Stomach (tissue), 9 donors: ENCODE data around the gene PRKCH. TPM values are rescaled to one million over a fixed set of nuclear protein-coding genes. Genes with fewer than 3 reads are reported as not detected.

Experiments used
- DNase-seq, 2 donors: peaks; one replicate each; pipeline versions ENCODE4 v3.0.0 to v3.0.0-alpha.2; 2013 to 2019
- H3K27ac ChIP-seq, 5 donors: fragments of 200-600 bp in 4 of 5; sonication (generic) in 4 of 5; one replicate each; pipeline ENCODE4 v1.5.1; 2013 to 2019; ENCODE audit warnings: mild to moderate bottlenecking in 1 of 5, moderate library complexity in 1 of 5
- H3K27me3 ChIP-seq, 3 donors: fragments of 200-600 bp; sonication (generic); one replicate each; pipeline ENCODE4 v1.5.1; 2017 to 2019; ENCODE audit warnings: mixed run types in 1 of 3
- H3K36me3 ChIP-seq, 4 donors: fragments of 200-600 bp; sonication (generic); 1 replicate in 3 of 4; 2 replicates in 1 of 4; pipeline ENCODE4 v1.5.1; 2016 to 2019
- H3K4me1 ChIP-seq, 4 donors: fragments of 200-600 bp; sonication (generic); one replicate each; pipeline ENCODE4 v1.5.1; 2016 to 2019
- H3K4me3 ChIP-seq, 4 donors: fragments of 200-600 bp; sonication (generic) in 3 of 4; one replicate each; pipeline ENCODE4 v1.5.1; 2016 to 2019; ENCODE audit warnings: mild to moderate bottlenecking in 1 of 4
- H3K9me3 ChIP-seq, 4 donors: fragments of 200-600 bp; sonication (generic); one replicate each; pipeline ENCODE4 v1.5.1; 2016 to 2019
- CTCF ChIP-seq, 7 experiments: fragments of 450-650 bp in 4 of 7; fragments of 200-600 bp in 3 of 7; sonication (generic) in 3 of 7; IDR thresholded peaks; one replicate each; pipeline ENCODE4 v1.5.1; 2016 to 2019; ENCODE audit warnings: antibody characterized with exemption in 7 of 7, control low read depth in 2 of 7, mild to moderate bottlenecking in 1 of 7
- EP300 ChIP-seq: sonication (generic); formaldehyde crosslinking; IDR thresholded peaks from one replicate; pipeline ENCODE4 v1.6.1; 2017; ENCODE audit warnings: antibody characterized with exemption
- POLR2A ChIP-seq, 4 donors: fragments of 450-650 bp; IDR thresholded peaks; one replicate each; pipeline ENCODE4 v1.6.1; 2016; ENCODE audit warnings: antibody characterized with exemption in 4 of 4, control low read depth in 2 of 4, mild to moderate bottlenecking in 1 of 4, moderate library complexity in 1 of 4
- POLR2AphosphoS5 ChIP-seq, 3 donors: sonication (generic); formaldehyde crosslinking; IDR thresholded peaks; one replicate each; pipeline ENCODE4 v1.6.1; 2016; ENCODE audit warnings: antibody characterized with exemption in 3 of 3
- WGBS, 5 donors: extraction: QIAGEN DNeasy Blood & Tissue Kit in 3 of 5; methylation state at CpG; one replicate each; pipeline versions ENCODE4 v1.1.5 to v1.1.7; 2013 to 2018; 5-methylcytosine and 5-hydroxymethylcytosine counted together
- intact Hi-C: fragments of 100-400 bp; cut with DNase I; formaldehyde crosslinking; loops from one replicate; pipeline ENCODE4 v1.15.1; 2023; ENCODE audit warnings: low total_unique reads
- polyA plus RNA-seq, 3 donors: library from polyadenylated mRNA; stranded (reverse); fragments of 200-250 nt; gene quantifications; one replicate each; pipeline ENCODE4 v1.2.3, GENCODE V29; 2013
- total RNA-seq, 5 donors: library from RNA; depleted of rRNA; stranded (reverse); fragments of >200 nt; gene quantifications; one replicate each; pipeline versions ENCODE4 v1.1.0 to v1.2.3, GENCODE V29; 2014 to 2016
- donor health status: healthy with polysubstance abuse.
- donor health status: Bipolar disorder and iron deficiency.
- donor health status: healthy.

The PRKCH gene
- total and polyA plus RNA-seq, 8 donors: 5.5 to 84.0 (median 14.7) TPM

- Histone ChIP-seq H3K27ac (peak overlapping the region in 2 of 5 donors; percentile 9 to 15), H3K36me3 (no peaks in the 10 kb centered on the region), H3K4me1 (peaks cover under 1 to 18% (median 6%) of the 10 kb centered on the region in 4 donors), H3K9me3 (no peaks in the 10 kb centered on the region), H3K4me3 (no peak overlapping the region), H3K27me3 (no peaks in the 10 kb centered on the region)
- WGBS, 5 donors: 83 to 96% (median 95%) methylated on average over 8 to 9 of the region's 9 CpGs
- peak in 1 of 2 donors; percentile 17 for DNase-seq
- TF ChIP-seq EP300: no peak
- no peak for TF ChIP-seq POLR2A (IDR thresholded peaks at IDR 0.05)
- no peak for TF ChIP-seq POLR2AphosphoS5 (IDR thresholded peaks at IDR 0.05)
- TF ChIP-seq CTCF (IDR thresholded peaks at IDR 0.05): no peak
- intact Hi-C loops: no loop called here
Measured at GRCh38 chr14:61505815-61506809, 184.7 kb downstream of the PRKCH start.

- DNase-seq: no peak
- no peaks in the 10 kb centered on the region for H3K9me3 ChIP-seq
- H3K27me3 ChIP-seq: no peaks in the 10 kb centered on the region
- H3K4me1 ChIP-seq: peaks cover 2 to 29% (median 7%) of the 10 kb centered on the region in 4 donors
- H3K27ac ChIP-seq: no peak overlapping the region
- no peak for TF ChIP-seq CTCF (IDR thresholded peaks at IDR 0.05)
- TF ChIP-seq EP300: no peak
- TF ChIP-seq POLR2A (IDR thresholded peaks at IDR 0.05): no peak
- TF ChIP-seq POLR2AphosphoS5 (IDR thresholded peaks at IDR 0.05): no peak
- H3K4me3 ChIP-seq: no peak overlapping the region
- H3K36me3 ChIP-seq: no peaks in the 10 kb centered on the region
- WGBS, 5 donors: 49 to 75% (median 50%) methylated on average over 2 of the region's 2 CpGs
- intact Hi-C loops: no loop called here
Measured at GRCh38 chr14:61508526-61508925, 187.1 kb downstream of the PRKCH start.

GRCh38 chr14:61510736-61511557, 189.6 kb downstream of the PRKCH start:
- Histone ChIP-seq H3K4me1 (peaks cover 12 to 46% (median 16%) of the 10 kb centered on the region in 4 donors), H3K4me3 (no peak overlapping the region), H3K36me3 (no peaks in the 10 kb centered on the region), H3K9me3 (no peaks in the 10 kb centered on the region), H3K27me3 (no peaks in the 10 kb centered on the region), H3K27ac (peak overlapping the region in 4 of 5 donors; percentile 9 to 61 (median 36))
- 85 to 96% (median 89%) methylated on average over 5 to 6 of the region's 6 CpGs for WGBS, 5 donors
- TF ChIP-seq EP300: no peak
- TF ChIP-seq CTCF (IDR thresholded peaks at IDR 0.05): no peak
- no peak for TF ChIP-seq POLR2A (IDR thresholded peaks at IDR 0.05)
- no peak for TF ChIP-seq POLR2AphosphoS5 (IDR thresholded peaks at IDR 0.05)
- no peak for DNase-seq
- intact Hi-C loops: no loop called here

- H3K4me3 ChIP-seq: no peak overlapping the region
- DNase-seq: no peak
- H3K4me1 ChIP-seq: peaks cover 15 to 52% (median 19%) of the 10 kb centered on the region in 4 donors
- H3K27ac ChIP-seq: peak overlapping the region in 4 of 5 donors; percentile 9 to 61 (median 36)
- WGBS, 5 donors: 61 to 70% (median 64%) methylated on average over 5 to 6 of the region's 6 CpGs
- no peaks in the 10 kb centered on the region for H3K27me3 ChIP-seq
- H3K36me3 ChIP-seq: no peaks in the 10 kb centered on the region
- no peaks in the 10 kb centered on the region for H3K9me3 ChIP-seq
- intact Hi-C loops: no loop called here
- TF ChIP-seq POLR2A (IDR thresholded peaks at IDR 0.05): no peak
- no peak for TF ChIP-seq CTCF (IDR thresholded peaks at IDR 0.05)
- TF ChIP-seq POLR2AphosphoS5 (IDR thresholded peaks at IDR 0.05): no peak
- no peak for TF ChIP-seq EP300
Measured at GRCh38 chr14:61511558-61511948, 190.2 kb downstream of the PRKCH start.
